Activated CD4-positive, alpha-beta T cell treated with anti-CD3 and anti-CD28 coated beads, Interleukin-2, Interleukin-6, amounts not matched to agents 100 ng/mL and 50 ng/mL, durations not matched to agents 16 hours and 8 hours (primary cell): ENCODE results near the gene PLAC9.
A peak's percentile ranks its signal among the peaks of the same experiment; 100 is the strongest.
"Not testable (repeated sequence)": the region's sequence is repeated elsewhere in the genome, so short reads cannot be mapped to it uniquely, and the experiment has no call there.

Experiments
- DNase-seq: peaks from one replicate; pipeline ENCODE4 v3.0.0-alpha.2; 2020

PLAC9 gene

GRCh38 chr10:80140251-80140650, 7.7 kb downstream of the PLAC9 start:
- no peak for DNase-seq

GRCh38 chr10:80141696-80142460, 9.3 kb downstream of the PLAC9 start:
- DNase-seq: no peak

- peak; percentile 43 for DNase-seq
Measured at GRCh38 chr10:80144067-80144695, 11.7 kb downstream of the PLAC9 start.

GRCh38 chr10:80144696-80145131, 12.2 kb downstream of the PLAC9 start:
- DNase-seq: peak; percentile 24

- DNase-seq: not testable (repeated sequence)
Measured at GRCh38 chr10:80145406-80146308, 13.1 kb downstream of the PLAC9 start.

GRCh38 chr10:80146918-80147317, 14.4 kb downstream of the PLAC9 start:
- DNase-seq: no peak

- DNase-seq: no peak
Measured at GRCh38 chr10:80148166-80148805, 15.8 kb downstream of the PLAC9 start.

GRCh38 chr10:80149123-80149522, 16.6 kb downstream of the PLAC9 start:
- DNase-seq: no peak

GRCh38 chr10:80150172-80150571, 17.6 kb downstream of the PLAC9 start:
- no peak for DNase-seq

- DNase-seq: no peak
Measured at GRCh38 chr10:80152820-80153219, 20.3 kb downstream of the PLAC9 start.

- no peak for DNase-seq
Measured at GRCh38 chr10:80153460-80153859, 20.9 kb downstream of the PLAC9 start.

GRCh38 chr10:80154626-80154977, 22.1 kb downstream of the PLAC9 start:
- DNase-seq: no peak

GRCh38 chr10:80154978-80155695, 22.6 kb downstream of the PLAC9 start:
- DNase-seq: no peak

- DNase-seq: no peak
Measured at GRCh38 chr10:80155696-80156215, 23.2 kb downstream of the PLAC9 start.

- no peak for DNase-seq
Measured at GRCh38 chr10:80156216-80156615, 23.7 kb downstream of the PLAC9 start.

GRCh38 chr10:80157561-80157960, 25.0 kb downstream of the PLAC9 start:
- DNase-seq: no peak

GRCh38 chr10:80158126-80158525, 25.6 kb downstream of the PLAC9 start:
- no peak for DNase-seq

GRCh38 chr10:80158598-80159127, 26.1 kb downstream of the PLAC9 start:
- DNase-seq: no peak

GRCh38 chr10:80159166-80159873, 26.8 kb downstream of the PLAC9 start:
- no peak for DNase-seq

- no peak for DNase-seq
Measured at GRCh38 chr10:80160361-80161320, 28.1 kb downstream of the PLAC9 start.
